ENCODE results near the gene STAT5B.
"Not testable (repeated sequence)": the region's sequence is repeated elsewhere in the genome, so short reads cannot be mapped to it uniquely, and the experiment has no call there.

STAT5B gene

GRCh38 chr17:42193216-42193968 is 82.8 kb downstream of the STAT5B start:
- no peak for DNase-seq

DNA sequence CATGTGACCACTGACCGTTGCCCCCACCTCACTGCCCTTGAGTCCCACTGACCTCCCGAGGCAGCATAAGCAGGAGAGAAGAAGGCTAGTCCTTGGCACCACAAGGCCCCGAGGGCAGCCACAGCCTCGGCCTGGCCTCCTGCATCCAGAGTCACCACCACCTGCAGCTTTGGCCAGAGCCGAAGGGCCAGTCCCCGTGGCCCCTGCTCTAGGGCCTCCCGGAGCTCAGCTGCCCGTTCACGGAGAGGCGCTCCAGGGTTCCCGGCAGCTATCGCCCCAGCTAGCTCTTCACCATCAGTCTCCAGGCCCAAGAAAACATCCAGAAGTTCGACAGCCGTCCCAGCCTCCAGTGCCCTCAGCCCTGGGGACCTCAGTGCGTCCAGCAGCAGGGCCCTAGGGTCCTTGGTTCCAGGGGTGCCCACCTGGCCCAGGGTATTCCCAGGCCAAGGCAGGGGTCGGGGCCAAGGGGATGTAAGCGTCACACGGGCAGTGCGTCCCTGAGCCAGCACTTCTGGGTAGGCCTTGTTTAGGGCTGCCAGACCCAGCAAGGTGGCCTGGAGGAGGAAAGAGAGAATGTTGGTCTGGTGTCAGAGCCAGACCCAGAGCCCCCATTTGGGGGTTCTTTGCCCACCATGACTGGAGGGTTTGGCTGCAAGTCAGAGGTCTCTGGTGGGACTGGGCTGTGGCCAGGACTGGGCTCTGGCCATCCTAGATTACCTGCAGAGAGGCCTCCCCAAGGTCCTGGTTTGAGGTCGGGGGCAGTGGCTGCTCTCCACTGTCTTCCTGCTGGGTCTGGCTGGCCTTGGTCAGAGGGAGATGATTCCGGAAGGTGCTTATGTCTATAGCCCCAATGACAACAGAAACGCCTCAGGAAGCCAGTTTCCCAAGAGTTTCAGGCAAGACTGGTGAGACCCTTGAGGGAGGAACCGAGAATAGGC is 83.7 kb downstream of the STAT5B start:
- no peak for DNase-seq

- DNase-seq: no peak
These were observed 84.9 kb downstream of the STAT5B start for GRCh38 chr17:42191275-42191608.

- no peak for DNase-seq
These were observed 85.5 kb downstream of the STAT5B start for GRCh38 chr17:42190491-42191274.

- no peak for DNase-seq
These were observed 86.6 kb downstream of the STAT5B start for GRCh38 chr17:42189651-42189965.

DNA sequence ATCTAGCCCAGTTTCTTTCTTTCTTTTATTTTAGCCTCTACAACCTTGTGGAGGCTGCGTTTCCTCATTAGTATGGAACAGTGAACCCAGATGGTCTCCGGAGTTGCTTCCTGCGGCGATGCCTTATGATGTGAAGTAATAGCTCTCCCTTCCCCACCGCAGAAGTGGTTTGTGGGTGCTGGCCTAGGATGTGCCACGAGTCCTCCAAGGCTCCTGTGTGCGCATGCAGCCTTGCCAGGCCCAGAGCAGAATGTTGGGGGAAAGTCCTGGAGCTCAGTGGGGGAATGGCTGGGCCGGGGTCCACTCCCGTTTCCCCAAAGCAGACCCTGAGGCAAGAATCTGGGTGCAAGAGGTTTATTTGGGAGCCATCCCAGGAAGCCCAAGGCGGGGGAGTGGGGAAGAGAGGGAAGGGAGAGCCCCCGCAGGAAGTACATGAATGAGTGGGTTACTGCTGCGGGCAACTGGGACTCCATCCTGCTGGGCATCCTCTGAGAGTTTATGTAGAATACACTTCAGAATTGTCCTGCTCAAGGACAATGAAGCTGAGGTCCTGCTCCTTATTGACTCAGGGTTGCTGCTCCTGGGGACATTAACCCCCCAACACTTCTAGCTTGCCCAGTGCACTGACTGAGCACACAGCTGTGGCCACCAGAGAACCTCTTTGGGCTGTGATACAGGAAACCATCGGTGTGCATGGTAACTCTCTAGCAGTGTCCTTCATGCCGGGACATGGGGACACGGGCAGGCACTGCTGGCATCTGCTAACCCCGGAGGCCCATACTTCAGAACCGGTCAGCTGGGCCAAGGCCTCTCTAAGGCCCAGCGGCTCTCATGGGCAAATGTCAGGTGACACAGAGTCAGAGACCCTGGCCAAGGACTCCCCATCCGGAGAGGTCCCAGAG is 87.2 kb downstream of the STAT5B start:
- DNase-seq: no peak

- no peak for DNase-seq
These were observed 88.4 kb downstream of the STAT5B start for GRCh38 chr17:42187833-42188232.

DNA sequence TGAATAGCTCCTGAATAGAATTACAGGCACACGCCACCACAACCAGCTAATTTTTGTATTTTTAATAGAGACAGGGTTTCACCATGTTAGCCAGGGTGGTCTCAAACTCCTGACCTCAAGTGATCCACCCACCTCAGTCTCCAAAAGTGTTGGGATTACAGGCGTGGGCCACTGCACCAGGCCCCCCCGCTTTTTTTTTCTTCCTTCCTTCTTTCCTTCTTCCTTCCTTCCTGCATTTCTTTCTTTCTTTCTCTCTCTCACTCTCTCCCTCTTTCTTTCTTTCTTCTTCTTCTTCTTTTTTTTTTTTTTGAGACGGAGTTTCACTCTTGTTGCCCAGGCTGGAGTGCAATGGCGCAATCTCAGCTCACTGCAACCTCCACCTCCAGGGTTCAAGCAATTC is 90.0 kb downstream of the STAT5B start:
- DNase-seq: not testable (repeated sequence)

- no peak for DNase-seq
These were observed 90.6 kb downstream of the STAT5B start for GRCh38 chr17:42185621-42185930.

- no peak for DNase-seq
These were observed 91.2 kb downstream of the STAT5B start, which contains the start of gene HCRT for GRCh38 chr17:42184713-42185620. HCRT (minus strand) TSS chr17:42185452; CDS start chr17:42185365, 87 bp downstream.

GRCh38 chr17:42183741-42184711 is 92.2 kb downstream of the STAT5B start:
- peak; percentile 76 to 81 for DNase-seq

DNA sequence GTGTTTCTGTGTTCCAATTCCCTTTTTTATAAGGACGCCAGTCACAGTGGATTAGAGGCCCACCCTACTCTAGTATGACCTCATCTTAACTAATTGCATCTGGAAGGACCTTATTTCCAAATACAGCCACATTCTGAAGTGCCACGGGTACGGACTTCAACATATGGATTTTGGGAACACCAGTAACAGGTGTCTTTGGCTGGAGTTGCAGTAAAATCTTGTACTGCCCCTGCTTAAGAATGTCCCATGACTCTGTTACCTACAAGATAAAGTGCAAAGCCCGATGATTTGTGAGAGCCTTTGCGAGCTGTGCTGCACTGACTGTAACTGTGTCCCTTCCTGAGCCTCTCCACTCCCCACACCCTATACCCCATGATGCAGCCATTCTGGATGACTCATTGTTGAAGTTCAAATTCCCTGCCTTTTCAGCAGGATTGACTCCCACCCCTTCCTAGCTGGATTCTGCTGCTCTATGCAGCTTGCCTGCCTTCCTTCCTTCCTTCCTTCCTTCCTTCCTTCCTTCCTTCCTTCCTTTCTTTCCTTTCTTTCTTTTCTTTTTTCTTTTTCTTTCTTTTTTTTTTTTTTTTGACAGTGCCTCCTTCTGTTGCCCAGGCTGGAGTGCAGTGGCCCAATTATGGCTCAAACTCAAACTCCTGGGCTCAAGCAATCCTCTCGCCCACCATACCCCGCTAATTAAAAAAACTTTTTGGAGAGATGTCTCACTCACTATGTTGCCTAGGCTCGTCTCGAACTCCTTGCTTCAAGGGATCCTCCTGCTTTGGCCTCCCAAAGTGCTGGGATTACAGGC is 93.1 kb downstream of the STAT5B start:
- DNase-seq: no peak

DNA sequence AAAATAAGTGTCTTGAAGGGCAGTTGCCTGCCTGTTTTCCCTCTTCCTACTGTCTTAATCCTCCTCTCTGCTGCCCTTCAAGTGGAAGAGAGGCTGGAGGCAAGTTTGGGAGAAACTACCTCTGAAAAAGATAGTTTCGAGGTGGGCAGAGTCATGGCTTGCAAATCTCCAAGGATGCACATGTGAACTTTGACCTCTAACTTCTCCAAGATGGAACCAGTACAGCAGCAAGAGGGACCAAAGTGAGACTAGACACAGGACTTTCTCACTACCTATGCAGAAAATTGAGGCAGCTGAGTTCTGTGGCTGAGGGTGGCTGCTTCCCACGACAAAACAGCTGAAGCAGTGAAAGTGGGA is 94.4 kb downstream of the STAT5B start:
- no peak for DNase-seq

- peak; percentile 92 to 93 for DNase-seq
These were observed 95.0 kb downstream of the STAT5B start, which contains the start of gene KCNH4 for GRCh38 chr17:42180922-42181850. KCNH4 (minus strand) TSS chr17:42181142; CDS start chr17:42180945, 197 bp downstream.

DNA sequence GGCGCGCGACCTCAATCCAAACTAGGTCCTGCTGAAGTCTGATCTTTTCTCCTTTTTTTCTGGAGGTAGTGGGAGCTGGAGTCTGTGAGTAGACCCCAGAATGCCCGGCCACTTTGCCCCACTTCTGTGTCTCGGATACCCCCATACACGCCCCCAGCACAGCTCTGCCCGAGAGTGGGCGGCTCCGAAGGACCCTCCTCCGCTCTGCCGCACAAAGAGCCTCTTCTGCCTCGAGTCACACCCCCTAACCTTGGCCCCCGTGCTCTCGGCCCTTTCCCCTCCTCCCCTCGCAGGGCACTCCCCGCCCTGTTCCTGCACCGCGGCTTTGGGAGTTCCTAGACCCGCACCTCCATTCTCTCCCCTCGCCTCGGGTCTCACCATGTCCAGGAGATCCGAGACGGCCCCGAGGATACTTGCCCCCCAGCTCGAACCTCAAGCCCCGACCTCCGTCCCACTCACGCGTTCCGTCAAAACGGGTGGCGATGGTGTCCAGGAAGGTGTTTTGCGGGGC is 95.7 kb downstream of the STAT5B start:
- no peak for DNase-seq

- peak in 1 of 2 donors; percentile 30 for DNase-seq
These were observed 96.2 kb downstream of the STAT5B start for GRCh38 chr17:42179911-42180410.

DNA sequence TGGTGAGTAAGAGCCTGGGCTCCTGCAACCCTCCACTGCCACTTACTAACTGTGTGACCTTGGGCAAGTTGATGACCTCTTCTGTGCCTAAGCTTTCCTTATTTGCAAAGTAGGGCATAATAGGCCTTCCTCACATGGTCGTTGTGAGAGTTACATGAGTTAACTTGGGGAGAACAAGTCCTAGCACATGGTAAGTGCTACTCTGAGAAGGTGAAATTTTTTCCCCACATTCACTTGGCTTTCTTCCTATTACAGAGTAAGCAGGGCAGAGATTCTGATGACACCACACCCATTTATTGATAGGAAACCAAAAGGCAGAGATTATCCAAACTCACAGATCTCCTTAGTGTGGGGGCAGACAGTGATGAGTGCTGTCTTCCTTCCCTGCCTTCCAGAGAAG is 96.9 kb downstream of the STAT5B start:
- no peak for DNase-seq
